H1 (cell line): ENCODE measurements around the gene MAPK13. TPM values are rescaled to one million over a fixed set of nuclear protein-coding genes. Genes with fewer than 3 reads are reported as not detected.

Experiments used
- BCL11A ChIP-seq, 2 experiments: IDR thresholded peaks; one replicate each; pipeline ENCODE4 v1.6.1; 2011; ENCODE audit warnings: low read depth in 2 of 2, low read length in 2 of 2, mild to moderate bottlenecking in 2 of 2
- BRCA1 ChIP-seq: IDR thresholded peaks from 2 replicates; pipeline ENCODE4 v1.6.1; 2012; ENCODE audit warnings: low read depth, low read length, improper control_type of control experiment
- GABPA ChIP-seq: IDR thresholded peaks from 2 replicates; pipeline ENCODE4 v1.6.1; 2011; ENCODE audit warnings: mild to moderate bottlenecking, low read length, moderate library complexity, borderline replicate concordance; ENCODE audit not compliant: insufficient read depth
- GTF2F1 ChIP-seq: IDR thresholded peaks from 2 replicates; pipeline ENCODE4 v1.6.1; 2012; ENCODE audit warnings: low read depth, low read length, improper control_type of control experiment, borderline replicate concordance
- HDAC2 ChIP-seq, 2 experiments: fragments of 300-600 bp in 1 of 2; sonication (generic) in 1 of 2; IDR thresholded peaks; 2 replicates each; pipeline ENCODE4 v1.6.1; 2011 to 2012; ENCODE audit warnings: low read depth in 2 of 2, low read length in 2 of 2, mild to moderate bottlenecking in 2 of 2, moderate library complexity in 2 of 2, borderline replicate concordance in 1 of 2, inconsistent platforms in 1 of 2
- RBBP5 ChIP-seq: IDR thresholded peaks from 2 replicates; pipeline ENCODE4 v1.7.1; 2012; ENCODE audit warnings: low read depth, mild to moderate bottlenecking, inconsistent platforms, low read length, moderate library complexity, borderline replicate concordance
- polyA plus RNA-seq, 7 experiments: library from polyadenylated mRNA; depleted of rRNA in 3 of 7; stranded (reverse) in 5 of 7; unstranded in 2 of 7; fragments of >200 nt in 5 of 7; fragments of 200-250 nt in 2 of 7; gene quantifications; 1 replicate in 5 of 7; 2 replicates in 1 of 7; 4 replicates in 1 of 7; pipeline versions ENCODE4 v1.2.1 to v1.2.3, GENCODE V29; 2011 to 2013; ENCODE audit warnings: missing spikeins in 2 of 7, mixed read lengths in 2 of 7
- total RNA-seq: library from RNA; stranded (reverse); fragmentation: NEBNext Ultra II Directional; extraction: Animal tissue kit (Norgen Biotek cat#: 25700); gene quantifications from 2 replicates; pipeline ENCODE4 v1.2.1, GENCODE V29; 2021

Gene MAPK13
- total and polyA plus RNA-seq, 2 of the 8 experiments (the other 6 are each of a cell fraction or from before 2014, with no cell fraction given): 10.1 to 14.1 TPM

GRCh38 chr6:36125575-36125974, 4.7 kb upstream of the MAPK13 start (continued):
- TF ChIP-seq BRCA1: no peak
- no peak for TF ChIP-seq BCL11A (IDR thresholded peaks at IDR 0.05; ENCODE audit: low read depth in 2 of 2, low read length in 2 of 2)
- no peak for TF ChIP-seq GABPA
- no peak for TF ChIP-seq GTF2F1
- no peak for TF ChIP-seq HDAC2 (IDR thresholded peaks at IDR 0.05; ENCODE audit: borderline replicate concordance in 1 of 2, low read depth in 2 of 2, low read length in 2 of 2)
- TF ChIP-seq RBBP5: no peak
